Transverse colon (tissue), 4 donors: Measurements from ENCODE around the gene BST2. TPM values are rescaled to one million over a fixed set of nuclear protein-coding genes. Genes with fewer than 3 reads are reported as not detected.
"Not testable (repeated sequence)": the region's sequence is repeated elsewhere in the genome, so short reads cannot be mapped to it uniquely, and the experiment has no call there.

Experiments used
- DNase-seq: peaks from one replicate; pipeline ENCODE4 v3.0.0-alpha.2; 2019
- H3K27ac ChIP-seq, 4 donors: fragments of 200-600 bp; sonication (generic); 2 replicates each; pipeline ENCODE4 v1.5.1; 2016 to 2018; ENCODE audit warnings: inconsistent platforms in 4 of 4
- H3K27me3 ChIP-seq: fragments of 200-600 bp; sonication (generic); 2 replicates; pipeline ENCODE4 v1.5.1; 2017; ENCODE audit warnings: inconsistent platforms
- H3K36me3 ChIP-seq, 4 donors: fragments of 200-600 bp; sonication (generic); 2 replicates each; pipeline ENCODE4 v1.5.1; 2017 to 2019; ENCODE audit warnings: inconsistent platforms in 4 of 4
- H3K4me1 ChIP-seq, 4 donors: fragments of 200-600 bp; sonication (generic); 2 replicates each; pipeline ENCODE4 v1.5.1; 2017 to 2020; ENCODE audit warnings: inconsistent platforms in 4 of 4
- H3K4me3 ChIP-seq, 4 donors: fragments of 200-600 bp; sonication (generic); 1 replicate in 1 of 4; 2 replicates in 3 of 4; pipeline versions ENCODE4 v1.5.1 to v1.6.1; 2017 to 2019; ENCODE audit warnings: inconsistent platforms in 4 of 4
- H3K9me3 ChIP-seq, 2 donors: fragments of 200-600 bp; sonication (generic); 2 replicates each; pipeline ENCODE4 v1.5.1; 2017 to 2019; ENCODE audit warnings: inconsistent platforms in 2 of 2
- CTCF ChIP-seq, 5 experiments: fragments of 200-600 bp in 3 of 5; fragments of 450-650 bp in 2 of 5; sonication (generic) in 3 of 5; IDR thresholded peaks; 1 replicate in 2 of 5; 2 replicates in 3 of 5; pipeline ENCODE4 v1.5.1; 2016 to 2017; ENCODE audit warnings: antibody characterized with exemption in 5 of 5, inconsistent platforms in 3 of 5, mild to moderate bottlenecking in 2 of 5, moderate library complexity in 1 of 5
- EP300 ChIP-seq: sonication (generic); formaldehyde crosslinking; IDR thresholded peaks from one replicate; pipeline ENCODE4 v1.6.1; 2017; ENCODE audit warnings: antibody characterized with exemption, low read depth
- POLR2A ChIP-seq: fragments of 450-650 bp; IDR thresholded peaks from one replicate; pipeline ENCODE4 v1.6.1; 2016; ENCODE audit warnings: antibody characterized with exemption, mild to moderate bottlenecking, moderate library complexity
- POLR2AphosphoS5 ChIP-seq, 3 donors: sonication (generic); formaldehyde crosslinking; IDR thresholded peaks; one replicate each; pipeline ENCODE4 v1.6.1; 2016; ENCODE audit warnings: antibody characterized with exemption in 3 of 3
- WGBS, 2 donors: methylation state at CpG; one replicate each; pipeline ENCODE4 v1.1.5; 2018; ENCODE audit warnings: low coverage in 1 of 2; 5-methylcytosine and 5-hydroxymethylcytosine counted together
- in situ Hi-C, 4 donors: fragments of 200-750 bp; cut with MboI; loops; one replicate each; pipeline versions ENCODE4 v1.15.0 to v1.15.1; 2017; ENCODE audit warnings: low sequenced_read_pairs in 3 of 4, low pct_ligation_motif_present in 1 of 4, low pct_unique_long_range_greater_than_20kb in 1 of 4
- intact Hi-C: fragments of 100-400 bp; cut with DNase I; formaldehyde crosslinking; loops from one replicate; pipeline ENCODE4 v1.15.1; 2023; ENCODE audit warnings: low total_unique reads
- total RNA-seq, 4 donors: library from RNA; depleted of rRNA; stranded (reverse); fragments of >200 nt; gene quantifications; one replicate each; pipeline ENCODE4 v1.1.0, GENCODE V29; 2016

BST2 gene
- total RNA-seq, 4 donors from 2014 or later = 5.6 to 39.2 (median 19.9) TPM

DNA sequence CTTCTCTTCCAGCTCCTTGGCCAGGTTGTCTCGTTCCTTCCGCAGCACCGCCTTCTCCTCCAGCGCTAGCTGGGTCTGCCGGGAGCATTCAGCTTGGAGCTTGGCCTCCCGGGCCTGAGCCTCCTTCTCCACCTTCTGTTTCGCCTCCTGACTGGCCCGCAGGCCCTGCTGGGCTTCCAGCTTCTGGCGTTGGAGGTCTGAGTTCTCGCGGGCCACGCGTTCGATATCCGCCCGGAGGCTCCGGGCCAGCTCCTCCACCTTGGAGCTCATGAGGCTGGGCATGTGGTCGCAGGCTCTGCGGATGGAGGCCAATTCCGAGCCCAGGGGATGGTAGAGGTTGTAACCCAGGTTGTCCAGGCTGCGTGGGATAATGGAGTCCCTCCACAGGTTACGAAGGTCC lies 40.1 kb downstream of the BST2 start:
- 84 to 95% methylated on average over 12 to 22 of the region's 22 CpGs for WGBS, 2 donors
- H3K9me3 ChIP-seq = no peaks in the 10 kb centered on the region
- no peaks in the 10 kb centered on the region for H3K27me3 ChIP-seq
- in situ Hi-C loops (no loop called here), intact Hi-C loops (no loop called here)
- no peak for DNase-seq
- H3K4me1 ChIP-seq = no peaks in the 10 kb centered on the region
- H3K4me3 ChIP-seq = no peak overlapping the region
- no peaks in the 10 kb centered on the region for H3K36me3 ChIP-seq
- H3K27ac ChIP-seq = no peak overlapping the region
- TF ChIP-seq POLR2AphosphoS5 (IDR thresholded peaks at IDR 0.05) (no peak), EP300 (no peak), POLR2A (no peak), CTCF (IDR thresholded peaks at IDR 0.05) (no peak)

DNA sequence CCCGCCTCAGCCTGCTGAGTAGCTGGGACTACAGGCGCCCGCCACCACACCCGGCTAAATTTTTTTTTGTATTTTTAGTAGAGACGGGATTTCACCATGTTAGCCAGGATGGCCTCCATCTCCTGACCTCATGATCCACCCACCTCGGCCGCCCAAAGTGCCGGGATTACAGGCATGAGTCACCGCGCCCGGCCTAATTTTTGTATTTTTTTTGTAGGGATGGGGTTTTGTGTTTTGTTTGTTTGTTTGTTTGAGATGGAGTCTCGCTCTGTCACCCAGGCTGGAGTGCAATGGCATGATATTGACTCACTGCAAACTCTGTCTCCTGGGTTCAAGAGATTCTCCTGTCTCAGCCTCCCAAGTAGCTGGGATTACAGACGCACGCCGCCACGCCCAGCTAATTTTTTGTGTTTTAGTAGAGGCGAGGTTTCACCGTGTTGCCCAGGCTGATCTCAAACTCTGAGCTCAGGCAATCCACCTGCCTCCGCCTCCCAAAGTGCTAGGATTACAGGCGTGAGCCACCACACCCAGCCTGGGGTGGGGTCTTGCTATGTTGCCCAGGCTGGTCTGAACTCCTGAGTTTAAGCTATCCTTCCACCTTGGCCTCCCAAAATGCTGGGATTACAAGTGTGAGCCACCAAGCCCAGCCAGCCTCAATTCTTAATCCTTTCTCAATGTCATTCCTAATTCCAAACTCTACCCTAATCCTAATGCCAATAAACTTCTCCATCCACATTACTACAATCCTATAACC lies 41.4 kb downstream of the BST2 start:
- H3K4me3 ChIP-seq, H3K36me3 ChIP-seq, intact Hi-C loops, H3K27ac ChIP-seq, H3K4me1 ChIP-seq, in situ Hi-C loops, DNase-seq, H3K27me3 ChIP-seq, H3K9me3 ChIP-seq: not testable (repeated sequence)
- WGBS, 2 donors = 85 to 95% methylated on average over 4 to 20 of the region's 20 CpGs

GRCh38 chr19:17359905-17360800 lies 45.3 kb downstream of the BST2 start:
- H3K27ac ChIP-seq = no peak overlapping the region
- no peak for DNase-seq
- H3K36me3 ChIP-seq = no peaks in the 10 kb centered on the region
- TF ChIP-seq EP300 (no peak), CTCF (IDR thresholded peaks at IDR 0.05) (no peak), POLR2AphosphoS5 (IDR thresholded peaks at IDR 0.05) (no peak), POLR2A (no peak)
- no peaks in the 10 kb centered on the region for H3K27me3 ChIP-seq
- 81 to 100% methylated on average over 1 to 6 of the region's 6 CpGs for WGBS, 2 donors
- in situ Hi-C loops = no loop called here
- no peaks in the 10 kb centered on the region for H3K9me3 ChIP-seq
- no peaks in the 10 kb centered on the region for H3K4me1 ChIP-seq
- no peak overlapping the region for H3K4me3 ChIP-seq
- intact Hi-C loops = loop anchor here (1.0 kb wide), 1 partner anchor 29 kb away; no protein-coding TSS in a partner anchor

DNA sequence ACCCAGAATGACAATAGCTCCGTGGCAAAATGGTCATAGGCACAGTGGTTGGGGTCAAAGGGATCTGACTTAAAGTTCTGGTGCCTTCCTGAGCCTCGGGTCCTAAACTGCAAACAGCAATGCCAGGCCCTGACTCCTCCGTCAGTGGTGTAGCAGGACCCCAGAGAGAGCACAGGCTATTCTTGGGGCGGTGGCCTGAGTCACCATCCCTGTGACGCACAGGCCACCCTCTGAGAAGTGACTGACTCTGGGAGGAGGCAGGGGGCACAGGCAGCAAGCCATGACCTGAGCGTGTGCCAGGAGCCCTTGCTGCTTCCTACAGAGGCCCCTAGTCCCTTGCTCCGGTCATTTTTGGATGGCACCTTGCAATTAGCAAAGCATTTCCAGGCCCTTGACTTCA lies 47.0 kb downstream of the BST2 start:
- Histone ChIP-seq H3K27ac (no peak overlapping the region), H3K4me1 (no peaks in the 10 kb centered on the region), H3K9me3 (no peaks in the 10 kb centered on the region), H3K4me3 (no peak overlapping the region), H3K27me3 (no peaks in the 10 kb centered on the region), H3K36me3 (no peaks in the 10 kb centered on the region)
- TF ChIP-seq EP300 (peak; percentile 10), POLR2AphosphoS5 (IDR thresholded peaks at IDR 0.05) (no peak)
- in situ Hi-C loops (no loop called here), intact Hi-C loops (no loop called here)
- no peak for DNase-seq
- WGBS, 2 donors = 60 to 70% methylated on average over 1 to 7 of the region's 7 CpGs

DNA sequence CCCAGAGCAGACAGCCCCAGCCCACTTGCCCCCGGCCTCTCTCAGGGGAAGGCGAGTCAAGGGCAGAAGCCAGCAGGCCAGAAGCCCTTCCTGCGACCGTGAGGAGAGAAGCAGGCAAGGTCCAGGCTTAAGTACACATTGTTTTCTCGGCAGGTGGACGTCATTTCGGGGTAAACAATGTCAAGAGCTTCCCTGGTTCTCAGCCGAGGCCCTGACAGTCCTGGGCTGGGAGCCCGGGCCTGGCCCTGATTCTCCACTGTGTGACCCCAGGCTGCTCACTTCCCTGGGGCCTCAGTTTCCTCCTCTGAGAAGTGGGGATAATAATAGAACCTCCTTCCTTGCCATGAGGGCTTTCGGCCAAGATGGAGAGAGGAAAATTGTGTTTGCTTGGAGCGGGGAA lies 47.7 kb downstream of the BST2 start:
- in situ Hi-C loops (no loop called here), intact Hi-C loops (no loop called here)
- TF ChIP-seq POLR2A = no peak
- no peak for TF ChIP-seq EP300
- no peak for TF ChIP-seq POLR2AphosphoS5 (IDR thresholded peaks at IDR 0.05)
- no peak for TF ChIP-seq CTCF (IDR thresholded peaks at IDR 0.05)
- Histone ChIP-seq H3K27ac (no peak overlapping the region), H3K36me3 (no peaks in the 10 kb centered on the region), H3K27me3 (peaks cover 2% of the 10 kb centered on the region), H3K4me1 (no peaks in the 10 kb centered on the region), H3K4me3 (no peak overlapping the region), H3K9me3 (no peaks in the 10 kb centered on the region)
- WGBS, 2 donors = 54 to 64% methylated on average over 4 to 11 of the region's 11 CpGs
- no peak for DNase-seq
